Upper lobe of left lung (tissue), 4 donors: ENCODE results near the gene MPPED2.

Experiments
- CTCF ChIP-seq, 6 experiments: fragments of 450-650 bp in 4 of 6; fragments of 200-600 bp in 2 of 6; sonication (generic) in 2 of 6; IDR thresholded peaks; one replicate each; pipeline ENCODE4 v1.5.1; 2016 to 2019; ENCODE audit warnings: antibody characterized with exemption in 6 of 6
- POLR2A ChIP-seq, 4 donors: fragments of 450-650 bp; IDR thresholded peaks; one replicate each; pipeline ENCODE4 v1.5.1; 2016 to 2017; ENCODE audit warnings: antibody characterized with exemption in 4 of 4, mild to moderate bottlenecking in 2 of 4
- POLR2AphosphoS5 ChIP-seq, 2 donors: sonication (generic); formaldehyde crosslinking; IDR thresholded peaks; one replicate each; pipeline ENCODE4 v1.5.1; 2017; ENCODE audit warnings: antibody characterized with exemption in 2 of 2

GRCh38 chr11:30422447-30423278, 163.5 kb downstream of the MPPED2 start:
- TF ChIP-seq CTCF (IDR thresholded peaks at IDR 0.05) (no peak), POLR2A (IDR thresholded peaks at IDR 0.05) (no peak), POLR2AphosphoS5 (IDR thresholded peaks at IDR 0.05) (no peak)
